Measurements from ENCODE around the gene SORT1.

SORT1 gene

GRCh38 chr1:109361649-109362048 is 36.1 kb downstream of the SORT1 start:
- TF ChIP-seq EZH2phosphoT487 (conservative IDR thresholded peaks at IDR 0.05; ENCODE audit: low read length) (no peak), CTCF (IDR thresholded peaks at IDR 0.05; ENCODE audit: insufficient read depth, low read length, poor library complexity, severe bottlenecking) (no peak)
- Histone ChIP-seq H3K36me3 (ENCODE audit: low read length) (no peaks in the 10 kb centered on the region), H3K27ac (ENCODE audit: low read depth, low read length) (no peak overlapping the region), H3K9me2 (replicated peaks; ENCODE audit: insufficient read depth, low read length) (no peaks in the 10 kb centered on the region), H3K4me2 (ENCODE audit: low read depth, low read length, poor library complexity, severe bottlenecking) (no peak overlapping the region), H4K20me1 (ENCODE audit: low read depth, low read length) (no peaks in the 10 kb centered on the region), H3F3A (ENCODE audit: insufficient read depth) (no peaks in the 10 kb centered on the region), H3K4me3 (ENCODE audit: insufficient read depth, low read length, poor library complexity, severe bottlenecking) (no peak overlapping the region), H2AFZ (ENCODE audit: low read depth, low read length, severe bottlenecking) (no peak overlapping the region), H3K9me3 (ENCODE audit: insufficient read depth, low read length) (no peaks in the 10 kb centered on the region), H3K79me2 (ENCODE audit: insufficient read depth, low read length) (no peaks in the 10 kb centered on the region), H3K27me3 (ENCODE audit: low read length) (no peaks in the 10 kb centered on the region), H3K9ac (ENCODE audit: low read length) (no peak overlapping the region)

- H3K4me2 ChIP-seq (ENCODE audit: low read depth, low read length, poor library complexity, severe bottlenecking): no peak overlapping the region
- H3K4me3 ChIP-seq (ENCODE audit: insufficient read depth, low read length, poor library complexity, severe bottlenecking): no peak overlapping the region
- no peak overlapping the region for H3K27ac ChIP-seq (ENCODE audit: low read depth, low read length)
- TF ChIP-seq CTCF (IDR thresholded peaks at IDR 0.05; ENCODE audit: insufficient read depth, low read length, poor library complexity, severe bottlenecking): no peak
- TF ChIP-seq EZH2phosphoT487 (conservative IDR thresholded peaks at IDR 0.05; ENCODE audit: low read length): no peak
- no peaks in the 10 kb centered on the region for H3F3A ChIP-seq (ENCODE audit: insufficient read depth)
- H2AFZ ChIP-seq (ENCODE audit: low read depth, low read length, severe bottlenecking): no peak overlapping the region
- no peaks in the 10 kb centered on the region for H3K79me2 ChIP-seq (ENCODE audit: insufficient read depth, low read length)
- H3K9me3 ChIP-seq (ENCODE audit: insufficient read depth, low read length): no peaks in the 10 kb centered on the region
- no peaks in the 10 kb centered on the region for H3K9me2 ChIP-seq (replicated peaks; ENCODE audit: insufficient read depth, low read length)
- no peak overlapping the region for H3K9ac ChIP-seq (ENCODE audit: low read length)
- H3K27me3 ChIP-seq (ENCODE audit: low read length): no peaks in the 10 kb centered on the region
- H4K20me1 ChIP-seq (ENCODE audit: low read depth, low read length): no peaks in the 10 kb centered on the region
- no peaks in the 10 kb centered on the region for H3K36me3 ChIP-seq (ENCODE audit: low read length)
Measured at GRCh38 chr1:109361069-109361468, 36.6 kb downstream of the SORT1 start.

- Histone ChIP-seq H3K27ac (ENCODE audit: low read depth, low read length) (no peak overlapping the region), H3K9ac (ENCODE audit: low read length) (no peak overlapping the region), H3K4me3 (ENCODE audit: insufficient read depth, low read length, poor library complexity, severe bottlenecking) (no peak overlapping the region), H3K9me2 (replicated peaks; ENCODE audit: insufficient read depth, low read length) (no peaks in the 10 kb centered on the region), H3K36me3 (ENCODE audit: low read length) (no peaks in the 10 kb centered on the region), H3K27me3 (ENCODE audit: low read length) (no peaks in the 10 kb centered on the region), H3K4me2 (ENCODE audit: low read depth, low read length, poor library complexity, severe bottlenecking) (no peak overlapping the region), H3K79me2 (ENCODE audit: insufficient read depth, low read length) (no peaks in the 10 kb centered on the region), H2AFZ (ENCODE audit: low read depth, low read length, severe bottlenecking) (no peak overlapping the region), H4K20me1 (ENCODE audit: low read depth, low read length) (no peaks in the 10 kb centered on the region), H3F3A (ENCODE audit: insufficient read depth) (no peaks in the 10 kb centered on the region), H3K9me3 (ENCODE audit: insufficient read depth, low read length) (no peaks in the 10 kb centered on the region)
- TF ChIP-seq EZH2phosphoT487 (conservative IDR thresholded peaks at IDR 0.05; ENCODE audit: low read length): no peak
- TF ChIP-seq CTCF (IDR thresholded peaks at IDR 0.05; ENCODE audit: insufficient read depth, low read length, poor library complexity, severe bottlenecking): no peak
Measured at GRCh38 chr1:109357616-109358015, 40.1 kb downstream of the SORT1 start.

Data from SU-DHL-6 (cell line).